NCI-H2029 (cell line): ENCODE measurements around the gene UBE2E1.

ENCODE experiments used
- DNase-seq: peaks from one replicate; lab custom pipeline; 2025; lab: John Stamatoyannopoulos, UW

UBE2E1 gene

DNA sequence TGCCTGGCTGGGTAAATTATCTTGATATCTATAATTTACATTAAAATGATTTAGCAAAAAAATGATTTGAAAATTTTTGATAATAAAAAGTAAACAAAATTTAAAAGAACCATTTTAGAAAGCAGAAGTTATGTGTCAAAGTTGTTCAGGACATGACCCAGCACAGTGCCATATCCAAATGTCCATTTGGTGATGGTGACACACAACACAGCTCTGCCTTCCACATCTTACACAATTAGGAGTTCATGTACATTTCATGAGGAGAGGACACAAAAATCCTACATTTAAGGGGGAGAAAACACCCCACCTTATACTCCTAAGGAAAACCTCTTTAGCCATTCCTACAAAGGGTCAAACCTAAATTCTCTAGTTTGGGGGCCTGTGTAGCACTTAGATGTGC, 10.7 kb upstream of the UBE2E1 start:
- no peak for DNase-seq

DNA sequence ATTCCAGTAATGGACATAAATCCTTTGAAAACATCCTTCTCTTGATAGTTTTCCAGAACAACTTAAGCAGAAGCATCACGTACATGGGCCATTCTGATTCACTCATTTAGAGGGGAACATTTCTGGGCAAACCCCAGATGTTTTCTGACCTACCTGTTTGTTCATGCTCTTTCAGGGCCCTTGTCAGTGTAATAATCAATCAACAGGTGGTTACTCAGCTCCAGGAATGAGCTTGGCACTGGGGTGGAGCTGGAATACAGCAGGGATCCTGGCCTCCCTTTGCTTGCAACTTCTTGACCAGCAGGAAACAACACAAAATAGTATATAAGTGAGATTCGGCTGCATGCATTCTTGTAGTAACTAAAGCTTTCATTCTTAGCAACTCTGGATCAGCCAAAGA, 9.2 kb upstream of the UBE2E1 start:
- no peak for DNase-seq

GRCh38 chr3:23797491-23797890, 8.3 kb upstream of the UBE2E1 start:
- DNase-seq: no peak

DNA sequence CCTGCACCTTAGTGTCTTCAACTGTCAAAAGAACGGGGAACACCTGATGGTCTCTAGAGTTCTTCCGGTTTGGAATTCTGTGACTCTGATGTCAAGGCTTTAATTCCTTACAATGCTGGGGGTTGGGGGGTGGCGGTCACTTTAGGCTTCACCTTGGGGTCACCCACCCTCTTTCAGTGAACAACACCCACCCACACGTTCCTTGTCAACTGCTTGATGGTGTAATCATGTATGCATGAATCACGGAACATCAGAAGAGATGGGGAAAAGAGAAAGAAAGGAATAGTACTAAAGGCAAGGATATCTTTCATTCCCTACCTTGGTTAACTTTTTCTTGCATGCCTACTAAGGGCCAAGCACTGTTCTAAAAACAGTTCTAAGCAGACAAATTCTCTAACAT, 7.3 kb upstream of the UBE2E1 start:
- no peak for DNase-seq

GRCh38 chr3:23798876-23799275, 6.9 kb upstream of the UBE2E1 start:
- no peak for DNase-seq

GRCh38 chr3:23800731-23801130, 5.0 kb upstream of the UBE2E1 start:
- DNase-seq: no peak

- no peak for DNase-seq
Measured at GRCh38 chr3:23804441-23805209, 1.1 kb upstream of the UBE2E1 start.

DNA sequence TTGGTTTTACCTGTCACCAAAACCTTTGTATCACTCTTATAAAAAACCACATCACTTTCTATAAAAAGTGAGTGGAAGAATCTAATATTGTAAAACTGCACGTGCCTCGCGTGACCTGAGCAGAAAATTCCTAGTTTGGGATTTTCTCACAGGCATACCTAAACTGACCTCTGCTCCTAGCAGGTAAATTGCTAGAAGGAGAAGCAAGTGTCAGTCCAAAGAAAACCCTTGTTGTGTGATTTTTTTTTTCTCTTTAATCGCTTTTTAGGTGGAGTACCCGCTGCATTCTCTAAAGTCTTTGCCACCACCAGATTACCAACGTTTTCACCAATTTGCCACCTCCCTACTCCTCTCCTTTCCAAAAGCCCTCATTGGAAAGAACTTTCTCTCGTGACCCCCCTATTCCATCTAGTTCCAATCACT, 534 bp upstream of the UBE2E1 start:
- no peak for DNase-seq

DNA sequence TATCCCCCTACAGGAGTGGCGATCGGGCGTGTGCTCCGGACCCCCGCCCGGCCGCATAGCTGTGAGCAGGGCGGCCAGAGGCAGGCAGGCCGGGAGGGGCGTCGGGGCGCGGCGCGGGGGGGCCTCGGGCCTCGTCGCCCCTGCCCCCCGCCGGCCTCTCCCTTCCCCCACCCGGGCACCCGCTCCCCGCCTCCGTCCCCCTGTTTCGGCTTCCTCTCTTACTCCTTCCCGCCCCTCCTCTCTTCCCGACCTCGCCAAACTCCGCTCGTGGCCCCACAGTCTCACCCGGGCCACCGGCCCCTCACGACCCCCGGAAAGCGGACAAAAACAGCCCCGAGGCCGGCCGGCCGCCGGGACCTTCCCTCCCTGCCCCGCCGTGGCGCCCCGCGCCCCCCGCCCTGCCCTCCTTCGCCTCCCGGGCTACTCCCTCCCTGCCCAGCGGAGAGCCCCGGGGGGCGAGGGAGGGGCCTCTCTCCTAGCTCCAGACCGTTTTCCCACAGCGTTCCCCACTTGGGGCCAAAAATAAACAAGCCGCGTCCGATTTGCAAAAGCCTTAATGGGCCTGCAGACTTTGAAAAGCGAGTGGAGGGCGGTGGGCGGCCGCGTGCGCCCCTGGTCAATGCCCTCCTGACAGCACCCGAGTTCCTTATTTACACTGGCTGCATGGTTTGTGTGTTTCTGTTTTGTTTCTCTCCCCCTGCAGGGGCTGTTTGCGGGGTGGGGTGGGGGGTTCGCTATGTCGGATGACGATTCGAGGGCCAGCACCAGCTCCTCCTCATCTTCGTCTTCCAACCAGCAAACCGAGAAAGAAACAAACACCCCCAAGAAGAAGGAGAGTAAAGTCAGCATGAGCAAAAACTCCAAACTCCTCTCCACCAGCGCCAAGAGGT, 1.0 kb downstream of the UBE2E1 start:
- DNase-seq: no peak

GRCh38 chr3:23807424-23808015, 1.8 kb downstream of the UBE2E1 start:
- DNase-seq: no peak

DNA sequence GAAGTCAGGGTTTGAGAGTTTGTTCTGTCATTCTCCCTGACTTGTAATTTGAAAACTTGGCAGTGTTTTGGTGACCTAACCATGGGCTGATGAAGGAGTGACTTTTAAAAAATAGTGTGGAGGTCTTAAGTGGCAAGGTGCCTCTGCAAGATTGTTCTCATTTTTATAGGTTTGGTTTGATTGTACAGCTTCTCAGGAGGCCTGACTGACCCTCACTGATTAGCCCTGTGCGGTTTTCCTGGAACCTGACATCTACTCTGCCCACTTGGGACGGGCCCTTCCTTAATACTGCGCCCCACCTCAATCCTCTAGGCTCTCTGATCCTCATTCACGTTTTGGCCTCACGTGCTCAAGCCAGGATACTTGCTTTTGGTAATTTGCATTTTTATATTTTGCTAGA, 2.8 kb downstream of the UBE2E1 start:
- no peak for DNase-seq

GRCh38 chr3:23809294-23809693, 3.5 kb downstream of the UBE2E1 start:
- no peak for DNase-seq

DNA sequence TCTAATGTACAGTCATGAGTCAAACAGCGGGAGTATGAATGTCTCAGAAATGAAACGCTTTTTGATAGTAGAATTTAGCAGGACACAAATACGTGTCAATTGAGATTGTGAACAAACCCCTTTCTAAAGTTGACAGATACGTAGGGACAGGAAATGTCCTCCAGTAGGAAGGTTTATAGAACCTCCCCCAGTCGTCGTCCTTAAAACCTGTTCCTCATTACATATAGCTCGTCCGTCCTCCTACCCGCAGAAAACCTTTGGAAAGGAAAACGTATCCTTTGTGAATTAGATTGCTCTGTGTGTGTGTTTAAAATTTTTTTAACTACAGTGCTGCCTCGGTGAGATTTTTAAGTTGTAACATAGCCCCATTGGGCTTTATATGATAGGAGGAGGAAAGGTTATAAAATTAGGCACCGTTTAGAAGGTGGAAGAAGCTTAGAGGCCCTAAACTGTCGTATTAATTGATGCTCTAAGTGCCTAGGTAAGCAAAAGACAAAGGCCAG, 4.1 kb downstream of the UBE2E1 start:
- DNase-seq: peak; percentile 48

DNA sequence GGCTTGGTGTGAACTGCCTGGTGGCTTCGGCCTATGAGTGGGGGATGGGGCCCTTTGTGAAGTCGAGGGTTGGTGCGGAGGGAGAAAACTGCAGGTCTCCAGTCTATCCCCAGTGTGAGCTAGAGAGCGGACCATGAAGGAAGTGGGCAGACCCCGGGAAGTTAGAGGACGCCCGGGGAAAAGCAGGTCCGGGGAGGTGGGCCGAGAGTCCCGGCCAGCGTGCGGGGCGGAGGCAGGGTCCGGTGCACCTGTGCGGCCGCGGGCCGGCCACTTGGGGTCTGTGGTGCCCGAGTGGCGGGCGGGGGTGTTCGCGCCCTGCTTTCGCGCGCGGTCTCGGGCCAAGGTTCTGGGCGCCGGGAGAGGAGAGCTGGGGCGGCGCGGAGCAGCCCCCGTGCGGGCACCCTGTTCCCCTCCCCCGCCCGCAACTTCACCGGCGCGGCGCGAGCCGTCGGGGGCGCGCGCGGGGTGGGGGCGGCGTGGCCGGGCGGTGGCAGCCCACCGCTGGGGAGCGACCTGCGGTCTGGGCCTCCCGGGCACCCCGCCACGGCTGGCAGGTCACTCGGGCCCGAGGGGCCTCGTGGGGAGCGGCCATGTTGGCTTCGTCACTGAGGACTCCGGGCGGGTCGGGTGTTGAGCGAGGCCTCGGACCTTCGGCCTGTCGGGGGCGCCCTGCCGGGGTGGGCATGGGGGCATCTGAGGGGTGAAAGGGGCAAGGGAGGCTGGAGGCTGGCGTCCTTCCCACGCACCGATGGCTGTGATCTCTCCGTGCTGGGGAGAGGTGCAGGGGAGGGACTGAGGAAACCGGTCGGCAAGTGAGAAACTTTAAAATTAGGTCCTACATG, 4.8 kb downstream of the UBE2E1 start:
- peak; percentile 82 for DNase-seq

DNA sequence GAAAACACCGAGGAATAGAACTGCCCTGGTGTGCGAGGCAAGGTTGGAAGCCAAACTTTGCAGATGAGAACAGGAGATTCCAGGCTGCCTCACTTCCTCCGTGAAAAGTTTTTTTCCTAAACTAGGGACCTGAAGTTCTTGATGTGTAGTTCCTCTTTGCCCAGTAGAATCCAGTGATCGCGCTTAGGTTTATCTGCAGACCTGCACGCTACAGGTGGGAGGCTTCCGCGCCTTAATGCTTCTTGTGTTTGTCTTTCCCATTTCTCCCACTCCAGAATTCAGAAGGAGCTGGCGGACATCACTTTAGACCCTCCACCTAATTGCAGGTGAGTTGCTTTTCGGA, 5.4 kb downstream of the UBE2E1 start:
- DNase-seq: peak; percentile 23

DNA sequence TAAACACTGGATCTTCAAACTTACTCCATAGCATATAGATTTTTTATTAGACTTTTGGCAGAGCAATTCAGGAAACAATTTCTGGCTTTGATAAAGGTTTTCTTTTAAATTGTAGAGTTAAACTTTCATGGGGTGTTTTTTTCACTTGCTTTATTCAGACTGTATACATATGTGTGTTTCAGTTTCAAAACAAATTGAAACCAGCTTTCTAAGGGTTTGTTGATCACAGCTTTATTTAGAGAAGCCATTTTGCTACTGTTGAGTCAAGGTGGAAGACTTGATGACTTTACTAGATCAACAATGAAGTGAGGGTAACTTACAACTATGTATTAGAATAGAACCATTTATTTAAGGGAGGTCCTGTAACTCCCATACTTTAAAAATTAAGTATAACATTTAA, 6.2 kb downstream of the UBE2E1 start:
- no peak for DNase-seq

GRCh38 chr3:23815879-23816278, 10.1 kb downstream of the UBE2E1 start:
- DNase-seq: peak; percentile 56

DNA sequence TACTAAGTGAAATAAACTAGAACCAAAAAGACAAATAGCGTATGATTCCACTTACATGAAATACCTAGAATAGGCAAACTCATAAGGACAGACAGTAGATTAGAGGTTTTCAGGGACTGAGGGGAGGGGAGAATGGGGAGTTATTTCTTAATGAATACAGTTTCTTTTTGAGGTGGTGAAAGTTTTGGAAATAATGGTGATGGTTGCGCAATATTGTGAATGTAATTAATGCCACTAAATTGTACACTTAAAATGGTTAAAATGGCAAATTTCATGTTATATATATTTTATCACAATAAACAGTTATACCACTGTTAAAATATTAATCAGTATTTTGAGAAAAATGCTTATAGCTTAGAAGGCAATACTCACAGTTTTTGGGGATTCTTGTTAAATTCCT, 11.0 kb downstream of the UBE2E1 start:
- DNase-seq: no peak

GRCh38 chr3:23817508-23818223, 11.9 kb downstream of the UBE2E1 start:
- DNase-seq: no peak

DNA sequence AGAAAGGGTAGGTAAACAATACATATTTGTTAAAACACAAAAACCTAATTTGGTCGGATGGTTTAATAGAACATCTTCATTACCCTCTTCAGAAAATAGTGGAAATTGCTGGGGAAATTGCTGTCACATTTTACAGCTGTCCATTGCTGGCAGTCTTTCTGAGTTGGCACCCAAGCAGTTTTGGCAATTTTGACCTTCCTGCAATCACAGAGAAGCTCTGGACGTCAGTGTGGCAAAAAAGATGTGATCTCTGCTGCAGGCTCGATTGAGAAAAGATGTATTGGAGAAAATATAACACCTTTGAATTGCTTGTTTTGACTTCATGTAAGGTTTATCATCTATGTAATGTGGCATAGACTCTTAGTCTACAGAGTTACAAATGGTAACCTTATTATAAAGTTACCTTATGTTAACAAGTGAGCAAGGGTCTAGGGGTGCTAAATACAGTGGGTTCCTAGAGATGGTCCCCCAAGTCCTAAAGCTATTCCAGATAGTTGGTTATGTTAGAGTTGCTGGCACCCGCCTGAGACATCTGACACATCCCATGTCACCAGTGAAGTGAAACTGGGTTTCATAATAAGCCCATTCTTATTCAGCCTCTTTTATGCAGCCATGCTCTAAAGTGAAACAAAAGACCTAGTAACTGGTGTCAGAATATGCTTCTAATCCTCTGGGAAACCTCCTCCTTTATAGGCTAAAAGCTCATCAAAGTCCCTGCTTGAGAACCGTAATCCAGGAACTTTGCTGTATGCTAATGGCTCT, 14.0 kb downstream of the UBE2E1 start:
- no peak for DNase-seq
